ENCODE data around the gene MT1F. TPM values are rescaled to one million over a fixed set of nuclear protein-coding genes. Genes with fewer than 3 reads are reported as not detected.

MT1F gene
- total RNA-seq, 1 experiment from 2014 or later, result 2.1 TPM

DNA sequence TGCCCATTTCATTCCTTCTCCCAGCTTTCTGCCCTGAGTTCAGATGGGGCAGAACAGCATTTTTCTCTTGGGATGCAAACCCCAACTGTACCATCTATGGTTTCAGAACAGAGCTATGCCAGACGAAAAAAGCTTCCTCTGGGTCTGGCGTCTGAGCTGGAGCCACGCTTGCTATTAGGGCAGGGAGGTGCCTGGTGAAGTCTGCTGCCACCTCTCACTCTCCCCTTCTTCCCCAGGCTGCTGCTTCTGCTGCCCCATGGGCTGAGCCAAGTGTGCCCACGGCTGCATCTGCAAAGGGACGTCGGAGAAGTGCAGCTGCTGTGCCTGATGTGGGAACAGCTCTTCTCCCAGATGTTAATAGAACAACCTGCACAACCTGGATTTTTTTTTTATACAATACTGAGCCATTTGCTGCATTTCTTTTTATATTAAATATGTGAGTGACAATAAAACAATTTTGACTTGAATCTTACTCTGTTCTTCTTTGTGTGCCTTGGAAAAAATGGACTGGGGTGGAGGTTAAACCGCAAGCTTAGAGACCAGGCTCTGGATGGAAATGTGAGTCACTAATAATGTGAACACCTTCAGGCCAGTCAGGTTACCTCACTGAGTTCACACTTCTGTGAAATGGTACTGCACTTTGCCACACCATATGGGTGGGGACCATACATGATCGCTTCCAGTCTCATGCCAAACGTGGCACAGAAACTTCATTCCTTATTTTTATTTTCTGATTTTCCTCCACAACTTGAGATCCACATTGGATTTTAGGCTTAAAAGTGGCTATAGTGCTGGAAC is 20.9 kb upstream of the MT1F start:
- intact Hi-C loops (cut with micrococcal nuclease; ENCODE audit: unreplicated experiment), result no loop called here
- POLR2A ChIA-PET, result no interaction called here
- no peak overlapping the region for H3K27ac ChIP-seq (ENCODE audit: low read length)
- H3K27me3 ChIP-seq (ENCODE audit: control insufficient read depth, insufficient read depth, low read length), result no peaks in the 10 kb centered on the region
- H3K4me1 ChIP-seq (ENCODE audit: control insufficient read depth, insufficient read depth, low read length), result peaks cover 14% of the 10 kb centered on the region; the same call in 1 of the 2 replicates
- no peaks in the 10 kb centered on the region for H3K36me3 ChIP-seq (ENCODE audit: control insufficient read depth, insufficient read depth, low read length)
- no TSS peak for BruUV-seq (replicated peaks)
- ATAC-seq (no peak), DNase-seq (ENCODE audit: low read depth, low spot score) (no peak)
- no peaks in the 10 kb centered on the region for H3K9me3 ChIP-seq (ENCODE audit: control insufficient read depth, insufficient read depth, low read depth, low read length)
- CTCF ChIA-PET, result interaction anchor here (0.5 kb wide), 1 partner anchor 21 kb away, joined by 4 read pairs; no protein-coding TSS in a partner anchor
- in situ Hi-C loops (cut with HindIII; ENCODE audit: low pct_unique_long_range_greater_than_20kb, low sequenced_read_pairs), result no loop called here
- H3K4me3 ChIP-seq (ENCODE audit: low read depth in 2 of 2, low read length in 2 of 2), result no peak overlapping the region
- no peak for TF ChIP-seq POLR2AphosphoS5 (IDR thresholded peaks at IDR 0.05; ENCODE audit: low read depth, low read length)
- no peak for TF ChIP-seq SIN3A (IDR thresholded peaks at IDR 0.05; ENCODE audit: borderline replicate concordance, insufficient read depth, low read depth, low read length)
- TF ChIP-seq, protein P1, sequence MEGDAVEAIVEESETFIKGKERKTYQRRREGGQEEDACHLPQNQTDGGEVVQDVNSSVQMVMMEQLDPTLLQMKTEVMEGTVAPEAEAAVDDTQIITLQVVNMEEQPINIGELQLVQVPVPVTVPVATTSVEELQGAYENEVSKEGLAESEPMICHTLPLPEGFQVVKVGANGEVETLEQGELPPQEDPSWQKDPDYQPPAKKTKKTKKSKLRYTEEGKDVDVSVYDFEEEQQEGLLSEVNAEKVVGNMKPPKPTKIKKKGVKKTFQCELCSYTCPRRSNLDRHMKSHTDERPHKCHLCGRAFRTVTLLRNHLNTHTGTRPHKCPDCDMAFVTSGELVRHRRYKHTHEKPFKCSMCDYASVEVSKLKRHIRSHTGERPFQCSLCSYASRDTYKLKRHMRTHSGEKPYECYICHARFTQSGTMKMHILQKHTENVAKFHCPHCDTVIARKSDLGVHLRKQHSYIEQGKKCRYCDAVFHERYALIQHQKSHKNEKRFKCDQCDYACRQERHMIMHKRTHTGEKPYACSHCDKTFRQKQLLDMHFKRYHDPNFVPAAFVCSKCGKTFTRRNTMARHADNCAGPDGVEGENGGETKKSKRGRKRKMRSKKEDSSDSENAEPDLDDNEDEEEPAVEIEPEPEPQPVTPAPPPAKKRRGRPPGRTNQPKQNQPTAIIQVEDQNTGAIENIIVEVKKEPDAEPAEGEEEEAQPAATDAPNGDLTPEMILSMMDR (IDR thresholded peaks at IDR 0.05), result no peak
- TF ChIP-seq, protein P2, sequence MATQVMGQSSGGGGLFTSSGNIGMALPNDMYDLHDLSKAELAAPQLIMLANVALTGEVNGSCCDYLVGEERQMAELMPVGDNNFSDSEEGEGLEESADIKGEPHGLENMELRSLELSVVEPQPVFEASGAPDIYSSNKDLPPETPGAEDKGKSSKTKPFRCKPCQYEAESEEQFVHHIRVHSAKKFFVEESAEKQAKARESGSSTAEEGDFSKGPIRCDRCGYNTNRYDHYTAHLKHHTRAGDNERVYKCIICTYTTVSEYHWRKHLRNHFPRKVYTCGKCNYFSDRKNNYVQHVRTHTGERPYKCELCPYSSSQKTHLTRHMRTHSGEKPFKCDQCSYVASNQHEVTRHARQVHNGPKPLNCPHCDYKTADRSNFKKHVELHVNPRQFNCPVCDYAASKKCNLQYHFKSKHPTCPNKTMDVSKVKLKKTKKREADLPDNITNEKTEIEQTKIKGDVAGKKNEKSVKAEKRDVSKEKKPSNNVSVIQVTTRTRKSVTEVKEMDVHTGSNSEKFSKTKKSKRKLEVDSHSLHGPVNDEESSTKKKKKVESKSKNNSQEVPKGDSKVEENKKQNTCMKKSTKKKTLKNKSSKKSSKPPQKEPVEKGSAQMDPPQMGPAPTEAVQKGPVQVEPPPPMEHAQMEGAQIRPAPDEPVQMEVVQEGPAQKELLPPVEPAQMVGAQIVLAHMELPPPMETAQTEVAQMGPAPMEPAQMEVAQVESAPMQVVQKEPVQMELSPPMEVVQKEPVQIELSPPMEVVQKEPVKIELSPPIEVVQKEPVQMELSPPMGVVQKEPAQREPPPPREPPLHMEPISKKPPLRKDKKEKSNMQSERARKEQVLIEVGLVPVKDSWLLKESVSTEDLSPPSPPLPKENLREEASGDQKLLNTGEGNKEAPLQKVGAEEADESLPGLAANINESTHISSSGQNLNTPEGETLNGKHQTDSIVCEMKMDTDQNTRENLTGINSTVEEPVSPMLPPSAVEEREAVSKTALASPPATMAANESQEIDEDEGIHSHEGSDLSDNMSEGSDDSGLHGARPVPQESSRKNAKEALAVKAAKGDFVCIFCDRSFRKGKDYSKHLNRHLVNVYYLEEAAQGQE (IDR thresholded peaks at IDR 0.05; ENCODE audit: insufficient read depth in 1 of 2, low read depth in 2 of 2, low read length in 1 of 2), result no peak
- TF ChIP-seq TCF7L2 (IDR thresholded peaks at IDR 0.05; ENCODE audit: low read depth, low read length), result no peak

DNA sequence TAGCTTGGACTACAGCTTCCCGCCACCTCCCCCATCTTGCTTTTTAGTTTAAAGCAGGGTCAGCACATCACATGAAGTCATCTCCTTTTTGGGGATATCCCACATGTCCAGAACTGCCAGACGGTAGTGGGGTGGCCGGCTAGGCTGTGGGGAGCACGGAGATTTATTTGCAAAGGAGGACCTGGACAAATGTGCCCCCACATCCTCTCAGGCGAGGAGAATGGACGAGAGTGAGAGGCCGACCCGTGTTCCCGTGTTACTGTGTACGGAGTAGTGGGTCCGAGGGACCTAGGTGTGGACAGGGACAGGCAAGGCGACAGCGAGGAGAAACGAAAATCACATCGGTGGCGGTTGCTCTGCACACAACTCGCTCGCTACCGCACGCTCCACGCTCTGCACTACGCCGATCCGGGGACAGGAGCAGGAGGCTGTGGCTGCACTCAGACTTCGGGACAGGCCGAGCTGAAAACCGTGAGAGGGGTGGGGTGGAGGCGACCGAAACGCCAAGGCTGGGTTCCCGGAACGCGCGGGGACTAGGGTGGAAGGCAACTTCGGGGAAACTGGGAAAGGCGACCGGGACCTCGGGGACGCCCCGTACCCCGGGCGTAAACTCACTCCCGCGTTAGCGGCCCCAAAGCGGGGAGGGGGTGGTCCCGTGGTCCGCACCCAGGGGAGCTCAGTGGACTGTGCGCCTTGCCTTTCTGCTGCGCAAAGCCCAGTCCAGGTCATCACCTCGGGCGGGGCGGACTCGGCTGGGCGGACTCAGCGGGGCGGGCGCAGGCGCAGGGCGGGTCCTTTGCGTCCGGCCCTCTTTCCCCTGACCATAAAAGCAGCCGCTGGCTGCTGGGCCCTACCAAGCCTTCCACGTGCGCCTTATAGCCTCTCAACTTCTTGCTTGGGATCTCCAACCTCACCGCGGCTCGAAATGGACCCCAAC is 19.7 kb upstream of the MT1F start, which contains the start of gene MT1A:
MT1A (plus strand) TSS at position 853 of the 937 bp plus-strand sequence; CDS start at position 926, 73 bp downstream.
- H3K4me3 ChIP-seq (ENCODE audit: low read depth in 2 of 2, low read length in 2 of 2), result peak within 1 kb of the TSS; percentile 59 to 62

More for the DNA sequence above, 19.7 kb upstream of the MT1F start, which contains the start of gene MT1A:
- H3K27me3 ChIP-seq (ENCODE audit: control insufficient read depth, insufficient read depth, low read length), result no peaks in the 10 kb centered on the region
- intact Hi-C loops (cut with micrococcal nuclease; ENCODE audit: unreplicated experiment), result no loop called here
- BruUV-seq (replicated peaks), result no TSS peak
- CTCF ChIA-PET, result no interaction called here
- in situ Hi-C loops (cut with HindIII; ENCODE audit: low pct_unique_long_range_greater_than_20kb, low sequenced_read_pairs), result no loop called here
- peaks cover 20% of the 10 kb centered on the region for H3K4me1 ChIP-seq (ENCODE audit: control insufficient read depth, insufficient read depth, low read length)
- no peaks in the 10 kb centered on the region for H3K9me3 ChIP-seq (ENCODE audit: control insufficient read depth, insufficient read depth, low read depth, low read length)
- H3K36me3 ChIP-seq (ENCODE audit: control insufficient read depth, insufficient read depth, low read length), result no peaks in the 10 kb centered on the region
- ATAC-seq, result peak; percentile 90
- POLR2A ChIA-PET, result no interaction called here
- peak within 1 kb of the TSS; percentile 71 for H3K27ac ChIP-seq (ENCODE audit: low read length)
- TF ChIP-seq SIN3A (IDR thresholded peaks at IDR 0.05; ENCODE audit: borderline replicate concordance, insufficient read depth, low read depth, low read length), result no peak
- TF ChIP-seq, protein P2 (IDR thresholded peaks at IDR 0.05; ENCODE audit: insufficient read depth in 1 of 2, low read depth in 2 of 2, low read length in 1 of 2), result 0 out of 4 replicates have a peak, but pooled peaks of 1 of the 2 experiments have one; percentile 22
- TF ChIP-seq, protein P1 (IDR thresholded peaks at IDR 0.05), result no peak
- TF ChIP-seq POLR2AphosphoS5 (IDR thresholded peaks at IDR 0.05; ENCODE audit: low read depth, low read length), result 0 out of 2 replicates have a peak, but pooled peaks have one; percentile 52
- TF ChIP-seq TCF7L2 (IDR thresholded peaks at IDR 0.05; ENCODE audit: low read depth, low read length), result peak; percentile 57
- no peak for DNase-seq (ENCODE audit: low read depth, low spot score)

Measured in Panc1 (cell line).